Stimulated activated CD4-positive, alpha-beta T cell treated with anti-CD3 and anti-CD28 coated beads, Interleukin-15, amount 100 ng/mL, for 24 hours (primary cell): Measurements from ENCODE around the gene BPIFB6.

Experiments used
- DNase-seq: peaks from one replicate; pipeline ENCODE4 v3.0.0-alpha.2; 2020

Gene BPIFB6

GRCh38 chr20:33016581-33017109, 14.8 kb upstream of the BPIFB6 start:
- DNase-seq, result no peak

DNA sequence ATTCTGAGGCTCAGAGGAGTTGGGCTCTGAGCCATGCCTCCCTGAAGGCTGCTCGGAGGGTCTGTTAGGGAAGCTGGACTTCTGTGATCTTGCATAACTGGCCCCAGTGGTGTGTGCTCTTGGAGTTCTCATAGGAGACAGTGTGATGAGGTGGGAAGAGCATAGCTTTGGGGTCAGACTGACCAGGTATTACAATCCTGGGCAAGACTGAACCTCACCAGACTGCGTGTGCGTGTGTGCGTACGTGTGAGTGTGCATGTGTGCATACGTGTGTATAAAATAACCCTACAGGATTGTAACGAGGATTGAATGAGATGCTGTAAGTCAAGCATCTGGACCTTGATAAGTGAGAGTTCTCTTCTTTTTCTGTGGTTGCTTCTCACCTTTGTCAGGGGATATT, 13.9 kb upstream of the BPIFB6 start:
- no peak for DNase-seq

DNA sequence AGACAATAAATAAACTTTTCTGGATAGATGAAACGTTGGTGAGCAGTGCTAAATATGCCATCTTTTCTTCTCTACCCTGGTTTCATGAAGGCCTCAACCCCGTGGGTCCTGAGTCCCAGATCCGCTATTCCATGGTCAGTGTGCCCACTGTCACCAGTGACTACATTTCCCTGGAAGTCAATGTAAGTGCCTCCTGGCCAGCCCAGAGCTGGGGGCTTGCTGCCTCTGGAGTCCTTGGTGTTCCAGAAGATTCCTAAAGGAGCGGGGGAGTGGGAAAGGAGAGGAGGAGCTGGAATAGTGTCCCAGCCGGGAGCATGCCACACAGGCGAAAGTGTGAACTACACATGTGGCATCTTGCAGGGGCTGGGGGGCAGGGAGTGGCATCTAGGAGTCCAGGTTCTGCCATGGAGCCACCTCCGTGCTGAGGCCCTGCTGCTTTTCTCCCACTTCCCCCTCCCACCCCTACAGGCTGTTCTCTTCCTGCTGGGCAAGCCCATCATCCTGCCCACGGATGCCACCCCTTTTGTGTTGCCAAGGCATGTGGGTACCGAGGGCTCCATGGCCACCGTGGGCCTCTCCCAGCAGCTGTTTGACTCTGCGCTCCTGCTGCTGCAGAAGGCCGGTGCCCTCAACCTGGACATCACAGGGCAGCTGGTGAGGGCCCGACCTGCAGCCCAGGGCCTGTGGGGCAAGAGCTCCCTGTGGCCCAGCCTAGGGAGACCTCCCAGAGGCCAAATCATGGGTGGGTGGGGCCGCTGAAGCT, 13.1 kb upstream of the BPIFB6 start:
- no peak for DNase-seq

GRCh38 chr20:33019465-33020277, 11.8 kb upstream of the BPIFB6 start:
- no peak for DNase-seq

- DNase-seq, result no peak
Measured at GRCh38 chr20:33020278-33021161, 10.9 kb upstream of the BPIFB6 start.

DNA sequence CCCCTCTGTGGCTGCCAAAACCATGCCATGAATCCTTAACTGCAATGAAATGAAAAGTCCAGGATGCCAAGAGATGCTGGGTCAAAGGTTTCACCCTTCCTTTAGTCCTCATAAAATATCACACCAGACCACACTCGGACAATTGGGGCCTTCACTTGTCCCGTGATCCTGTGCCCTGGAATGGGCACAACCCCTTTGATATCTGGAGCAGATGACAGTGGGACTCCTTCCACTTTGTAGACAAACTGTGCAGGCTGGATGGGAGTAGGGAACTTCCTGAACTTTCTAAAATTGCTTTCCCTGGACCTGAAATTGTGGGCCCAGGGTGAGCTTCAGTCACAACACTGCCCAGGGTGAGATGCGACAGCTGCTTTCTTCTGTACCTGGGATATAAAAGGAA, 9.6 kb upstream of the BPIFB6 start:
- DNase-seq, result no peak

GRCh38 chr20:33022289-33022688, 9.2 kb upstream of the BPIFB6 start:
- no peak for DNase-seq

- DNase-seq, result no peak
Measured at GRCh38 chr20:33022694-33023438, 8.6 kb upstream of the BPIFB6 start.

GRCh38 chr20:33023439-33024242, 7.8 kb upstream of the BPIFB6 start:
- DNase-seq, result no peak

GRCh38 chr20:33024243-33024560, 7.2 kb upstream of the BPIFB6 start:
- DNase-seq, result no peak

DNA sequence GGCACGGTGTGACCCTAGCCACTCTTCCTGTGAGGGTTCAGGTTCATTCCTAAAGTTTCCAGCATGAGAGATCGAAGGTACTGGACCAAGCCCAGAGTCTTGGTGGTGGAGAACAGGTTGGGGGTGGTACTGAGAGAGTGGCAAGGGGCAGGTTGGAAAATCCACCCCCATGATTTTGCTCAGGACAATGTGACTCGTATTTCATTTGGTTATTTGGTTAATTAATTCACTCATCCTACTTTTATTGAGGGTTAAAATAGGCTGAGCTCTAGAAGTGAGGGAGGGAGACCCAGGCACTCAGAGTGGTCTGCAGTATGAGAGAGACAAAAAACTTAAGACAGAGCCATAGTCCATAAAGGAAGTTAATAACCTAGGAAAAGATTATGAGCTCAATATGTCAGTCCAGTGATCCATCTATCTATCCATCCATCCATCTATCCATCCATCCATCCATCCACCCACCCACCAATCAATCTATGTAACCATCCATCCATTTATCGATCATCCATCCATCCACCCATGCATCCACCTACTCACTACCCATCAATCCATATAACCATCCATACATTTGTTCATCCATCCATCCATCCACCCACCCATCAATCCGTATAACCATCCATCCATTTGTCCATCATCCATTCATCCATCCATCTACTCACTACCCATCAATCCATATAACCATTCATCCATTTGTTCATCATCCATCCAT, 6.7 kb upstream of the BPIFB6 start:
- no peak for DNase-seq

GRCh38 chr20:33025318-33025876, 6.1 kb upstream of the BPIFB6 start:
- no peak for DNase-seq

- DNase-seq, result no peak
Measured at GRCh38 chr20:33026072-33026778, 5.2 kb upstream of the BPIFB6 start.

GRCh38 chr20:33026779-33027759, 4.4 kb upstream of the BPIFB6 start:
- no peak for DNase-seq

- DNase-seq, result no peak
Measured at GRCh38 chr20:33027769-33028751, 3.4 kb upstream of the BPIFB6 start.

DNA sequence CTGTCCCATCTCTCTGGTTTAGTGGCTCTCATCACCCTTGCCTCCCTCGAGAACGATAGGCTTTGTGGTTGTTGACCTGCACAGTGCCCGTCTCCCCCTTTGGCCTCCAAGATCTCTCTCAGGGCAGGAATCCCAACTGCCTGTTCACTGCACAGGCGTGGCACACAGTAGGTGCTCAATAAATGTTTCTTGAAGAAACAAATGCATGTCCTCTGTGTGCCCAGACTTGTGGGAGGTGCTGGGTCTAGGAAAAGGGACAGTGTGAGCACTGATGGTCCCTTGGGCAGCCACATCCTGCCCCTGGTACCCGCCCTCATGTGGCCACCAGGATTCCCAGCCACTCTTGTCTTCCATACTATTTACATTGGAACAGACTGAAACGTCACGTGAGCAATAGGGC, 2.6 kb upstream of the BPIFB6 start:
- no peak for DNase-seq

GRCh38 chr20:33030076-33030475, 1.4 kb upstream of the BPIFB6 start:
- no peak for DNase-seq
